HepG2 (cell line): ENCODE results near the gene TSPAN15. TPM values are rescaled to one million over a fixed set of nuclear protein-coding genes. Genes with fewer than 3 reads are reported as not detected.
A peak's percentile ranks its signal among the peaks of the same experiment; 100 is the strongest.

ENCODE experiments used
- ATAC-seq: fragments of 200-7000 bp; cut with Tn5 transposase; 3 replicates; pipeline ENCODE4 v1.9.1; 2020; ENCODE audit warnings: mild to moderate bottlenecking, moderate library complexity
- BruUV-seq: library from RNA; stranded (reverse); fragments of 400-500 nt; replicated peaks from 2 replicates; lab custom pipeline; 2021; lab: Mats Ljungman, UMichigan
- CTCF ChIA-PET: fragments of 300-600 bp; formaldehyde crosslinking; extraction: SDS; loops from one replicate; lab custom pipeline; 2021; ENCODE audit warnings: low total read pairs, inconsistent platforms, low intra/inter-chr PET ratio; lab: Yijun Ruan, JAX
- POLR2A ChIA-PET: fragments of 350-600 bp; sonication (Branson Sonifier 250); formaldehyde crosslinking; loops from one replicate; lab custom pipeline; 2020; ENCODE audit warnings: antibody characterized with exemption, inconsistent platforms; lab: Yijun Ruan, JAX
- DNase-seq: peaks from one replicate; pipeline ENCODE4 v3.0.0-alpha.2; 2015; ENCODE audit warnings: low spot score
- FAIRE-seq: peaks from 3 replicates; lab custom pipeline; 2011; peaks lifted over from hg19 to GRCh38; lab: Jason Lieb, UNC
- H2AFZ ChIP-seq: one replicate; pipeline ENCODE4 v1.6.1; 2011; ENCODE audit warnings: low read length, inconsistent platforms
- H3K27ac ChIP-seq: fragments of 300-600 bp; 3 replicates; pipeline ENCODE4 v1.8.0; 2011; ENCODE audit warnings: mixed run types, mild to moderate bottlenecking, mixed read lengths, low read length, inconsistent platforms; ENCODE audit not compliant: insufficient read depth; ENCODE audit errors: extremely low read length
- H3K27me3 ChIP-seq, 2 experiments: fragments of 200-600 bp in 1 of 2; 2 replicates in 1 of 2; 3 replicates in 1 of 2; pipeline versions ENCODE4 v1.6.0 to v1.8.0; 2011; ENCODE audit warnings: low read length in 2 of 2, mild to moderate bottlenecking in 2 of 2, moderate library complexity in 2 of 2, inconsistent platforms in 1 of 2; ENCODE audit not compliant: insufficient read depth in 2 of 2, control insufficient read depth in 1 of 2
- H3K36me3 ChIP-seq, 2 experiments: fragments of 200-600 bp in 1 of 2; replicated peaks in 1 of 2; 2 replicates in 1 of 2; 3 replicates in 1 of 2; pipeline versions ENCODE4 v1.5.1 to v1.8.0; 2011; ENCODE audit warnings: low read length in 2 of 2, inconsistent platforms in 1 of 2; ENCODE audit not compliant: insufficient read depth in 2 of 2, control insufficient read depth in 1 of 2
- H3K4me1 ChIP-seq: 2 replicates; pipeline ENCODE4 v1.5.1; 2012; ENCODE audit warnings: low read length, inconsistent platforms; ENCODE audit not compliant: insufficient read depth
- H3K4me2 ChIP-seq: 2 replicates; pipeline ENCODE4 v1.6.0; 2011; ENCODE audit warnings: low read depth, low read length, inconsistent platforms
- H3K4me3 ChIP-seq, 3 experiments: fragments of 200-600 bp in 1 of 3; sonication (generic), shearing (Covaris generic) in 1 of 3; replicated peaks in 1 of 3; 2 replicates each; pipeline ENCODE4 v1.5.1; 2011 to 2016; ENCODE audit warnings: low read length in 3 of 3, inconsistent platforms in 2 of 3, low read depth in 2 of 3, mild to moderate bottlenecking in 2 of 3, control low read depth in 1 of 3, mixed read lengths in 1 of 3; ENCODE audit not compliant: insufficient read depth in 1 of 3
- H3K79me2 ChIP-seq: one replicate; pipeline ENCODE4 v1.6.1; 2011; ENCODE audit warnings: low read length, inconsistent platforms; ENCODE audit not compliant: insufficient read depth
- H3K9ac ChIP-seq: 2 replicates; pipeline ENCODE4 v1.6.0; 2011; ENCODE audit warnings: mild to moderate bottlenecking, low read depth, low read length, inconsistent platforms; ENCODE audit not compliant: insufficient read depth
- H3K9me3 ChIP-seq: 2 replicates; pipeline ENCODE4 v1.5.1; 2012; ENCODE audit warnings: mild to moderate bottlenecking, low read length
- H4K20me1 ChIP-seq: 2 replicates; pipeline ENCODE4 v1.6.0; 2011; ENCODE audit warnings: inconsistent platforms, mild to moderate bottlenecking, low read length, moderate library complexity; ENCODE audit not compliant: insufficient read depth
- AKAP8 ChIP-seq: sonication (generic); formaldehyde crosslinking; IDR thresholded peaks from 2 replicates; pipeline ENCODE4 v1.5.1; 2020; ENCODE audit warnings: mild to moderate bottlenecking, missing genetic modification reagents
- ASH2L ChIP-seq: fragments of 300-600, 200-600 bp; sonication (generic); IDR thresholded peaks from 2 replicates; pipeline ENCODE4 v1.7.0; 2017; ENCODE audit warnings: low read depth, mild to moderate bottlenecking, moderate library complexity, mixed read lengths, low read length; ENCODE audit not compliant: insufficient read length
- CEBPB ChIP-seq: IDR thresholded peaks from 2 replicates; pipeline ENCODE4 v1.6.1; 2011; ENCODE audit warnings: low read depth, low read length, improper control_type of control experiment, borderline replicate concordance
- FIP1L1 ChIP-seq: fragments of 200-400 bp; formaldehyde crosslinking; IDR thresholded peaks from 2 replicates; pipeline ENCODE4 v1.6.1; 2018; ENCODE audit warnings: low read depth, mild to moderate bottlenecking, low read length, moderate library complexity, borderline replicate concordance; ENCODE audit not compliant: insufficient read depth
- HIVEP1 ChIP-seq: sonication (generic); formaldehyde crosslinking; IDR thresholded peaks from 2 replicates; pipeline ENCODE4 v1.4.0; 2020; ENCODE audit warnings: mild to moderate bottlenecking, missing genetic modification reagents
- MBD4 ChIP-seq: IDR thresholded peaks from 2 replicates; pipeline ENCODE4 v1.6.1; 2012; ENCODE audit warnings: low read length, inconsistent platforms, borderline replicate concordance
- MEF2D ChIP-seq: sonication (generic); formaldehyde crosslinking; IDR thresholded peaks from 2 replicates; pipeline ENCODE4 v1.5.1; 2020; ENCODE audit warnings: mild to moderate bottlenecking, missing genetic modification reagents
- ZBTB7B ChIP-seq: sonication (generic); formaldehyde crosslinking; IDR thresholded peaks from 2 replicates; pipeline ENCODE4 v1.4.0; 2020; ENCODE audit warnings: missing genetic modification reagents
- ZNF121 ChIP-seq: sonication (generic); formaldehyde crosslinking; IDR thresholded peaks from 2 replicates; pipeline ENCODE4 v1.5.0; 2020; ENCODE audit warnings: mild to moderate bottlenecking, missing genetic modification reagents
- ZNF274 ChIP-seq: sonication (generic); formaldehyde crosslinking; IDR thresholded peaks from 2 replicates; pipeline ENCODE4 v1.5.1; 2020; ENCODE audit warnings: mild to moderate bottlenecking, missing genetic modification reagents
- in situ Hi-C: cut with HindIII; loops from 2 replicates; pipeline ENCODE4 v1.10.0; 2017; ENCODE audit warnings: low pct_unique_long_range_greater_than_20kb; ENCODE audit not compliant: extremely low pct_ligation_motif_present
- intact Hi-C: fragments of 100-400 bp; cut with micrococcal nuclease; formaldehyde crosslinking; loops from one replicate; pipeline ENCODE4 v1.10.0; 2022; ENCODE audit not compliant: unreplicated experiment
- polyA plus RNA-seq, 8 experiments: library from polyadenylated mRNA; depleted of rRNA in 3 of 8; stranded (reverse) in 7 of 8; unstranded in 1 of 8; fragments of >200 nt; fragmentation: Illumina TruSeq in 4 of 8; extraction: Trizol in 4 of 8; gene quantifications; 2 replicates each; pipeline versions ENCODE4 v1.2.1 to v1.2.3, GENCODE V29; 2011 to 2016; ENCODE audit warnings: low read depth in 4 of 8, missing spikeins in 1 of 8, mixed read lengths in 1 of 8; ENCODE audit not compliant: insufficient read depth in 1 of 8
- total RNA-seq, 5 experiments: library from RNA; depleted of rRNA; stranded (reverse); fragments of >200 nt; fragmentation: Illumina TruSeq; extraction: Trizol; gene quantifications; 2 replicates each; pipeline ENCODE4 v1.2.3, GENCODE V29; 2016; ENCODE audit warnings: low read depth in 1 of 5
- TF ChIP-seq, protein P1 (sequence below): sonication (generic); formaldehyde crosslinking; IDR thresholded peaks from 2 replicates; pipeline ENCODE4 v1.4.0; 2020; ENCODE audit warnings: missing genetic modification reagents, borderline replicate concordance
- TF ChIP-seq, protein P2 (sequence below): sonication (generic); formaldehyde crosslinking; IDR thresholded peaks from 2 replicates; pipeline ENCODE4 v1.5.0; 2020; ENCODE audit warnings: mild to moderate bottlenecking, missing genetic modification reagents
- TF ChIP-seq, protein P3 (sequence below): sonication (generic); formaldehyde crosslinking; IDR thresholded peaks from 2 replicates; pipeline ENCODE4 v1.4.0; 2020; ENCODE audit warnings: missing genetic modification reagents

The TSPAN15 gene
- total and polyA plus RNA-seq, 2 of the 13 experiments (the other 11 are each of a cell fraction or from before 2014, with no cell fraction given): 0.27 to 3.2 TPM

DNA sequence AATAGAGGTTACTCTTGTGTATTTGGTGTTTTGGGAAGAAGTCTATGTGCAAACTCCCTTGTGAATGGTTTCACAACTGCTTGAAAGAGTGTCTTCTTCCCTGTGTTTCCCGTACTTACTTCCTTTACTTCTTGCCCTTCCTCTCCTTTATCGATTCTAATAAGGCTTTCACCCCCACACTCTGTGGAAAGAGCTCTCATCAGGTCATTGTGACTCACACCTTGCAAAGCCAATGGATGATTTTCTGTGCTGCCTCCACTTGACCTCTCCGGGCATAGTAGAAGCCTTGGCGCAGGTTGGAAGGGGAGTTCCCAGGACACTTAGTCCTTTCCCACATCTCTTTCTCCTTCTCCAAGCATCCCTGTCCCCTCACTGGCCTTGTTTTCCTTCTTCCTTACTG, 6.2 kb upstream of the TSPAN15 start (continued):
- TF ChIP-seq, protein P1, sequence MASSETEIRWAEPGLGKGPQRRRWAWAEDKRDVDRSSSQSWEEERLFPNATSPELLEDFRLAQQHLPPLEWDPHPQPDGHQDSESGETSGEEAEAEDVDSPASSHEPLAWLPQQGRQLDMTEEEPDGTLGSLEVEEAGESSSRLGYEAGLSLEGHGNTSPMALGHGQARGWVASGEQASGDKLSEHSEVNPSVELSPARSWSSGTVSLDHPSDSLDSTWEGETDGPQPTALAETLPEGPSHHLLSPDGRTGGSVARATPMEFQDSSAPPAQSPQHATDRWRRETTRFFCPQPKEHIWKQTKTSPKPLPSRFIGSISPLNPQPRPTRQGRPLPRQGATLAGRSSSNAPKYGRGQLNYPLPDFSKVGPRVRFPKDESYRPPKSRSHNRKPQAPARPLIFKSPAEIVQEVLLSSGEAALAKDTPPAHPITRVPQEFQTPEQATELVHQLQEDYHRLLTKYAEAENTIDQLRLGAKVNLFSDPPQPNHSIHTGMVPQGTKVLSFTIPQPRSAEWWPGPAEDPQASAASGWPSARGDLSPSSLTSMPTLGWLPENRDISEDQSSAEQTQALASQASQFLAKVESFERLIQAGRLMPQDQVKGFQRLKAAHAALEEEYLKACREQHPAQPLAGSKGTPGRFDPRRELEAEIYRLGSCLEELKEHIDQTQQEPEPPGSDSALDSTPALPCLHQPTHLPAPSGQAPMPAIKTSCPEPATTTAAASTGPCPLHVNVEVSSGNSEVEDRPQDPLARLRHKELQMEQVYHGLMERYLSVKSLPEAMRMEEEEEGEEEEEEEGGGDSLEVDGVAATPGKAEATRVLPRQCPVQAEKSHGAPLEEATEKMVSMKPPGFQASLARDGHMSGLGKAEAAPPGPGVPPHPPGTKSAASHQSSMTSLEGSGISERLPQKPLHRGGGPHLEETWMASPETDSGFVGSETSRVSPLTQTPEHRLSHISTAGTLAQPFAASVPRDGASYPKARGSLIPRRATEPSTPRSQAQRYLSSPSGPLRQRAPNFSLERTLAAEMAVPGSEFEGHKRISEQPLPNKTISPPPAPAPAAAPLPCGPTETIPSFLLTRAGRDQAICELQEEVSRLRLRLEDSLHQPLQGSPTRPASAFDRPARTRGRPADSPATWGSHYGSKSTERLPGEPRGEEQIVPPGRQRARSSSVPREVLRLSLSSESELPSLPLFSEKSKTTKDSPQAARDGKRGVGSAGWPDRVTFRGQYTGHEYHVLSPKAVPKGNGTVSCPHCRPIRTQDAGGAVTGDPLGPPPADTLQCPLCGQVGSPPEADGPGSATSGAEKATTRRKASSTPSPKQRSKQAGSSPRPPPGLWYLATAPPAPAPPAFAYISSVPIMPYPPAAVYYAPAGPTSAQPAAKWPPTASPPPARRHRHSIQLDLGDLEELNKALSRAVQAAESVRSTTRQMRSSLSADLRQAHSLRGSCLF: no peak
- no peak for TF ChIP-seq AKAP8 (CRISPR knock-in tag)
- no peak for TF ChIP-seq ZBTB7B (CRISPR knock-in tag)
- no peak for TF ChIP-seq ZNF274 (CRISPR knock-in tag)
- TF ChIP-seq, all 625 proteins: peak for 0

DNA sequence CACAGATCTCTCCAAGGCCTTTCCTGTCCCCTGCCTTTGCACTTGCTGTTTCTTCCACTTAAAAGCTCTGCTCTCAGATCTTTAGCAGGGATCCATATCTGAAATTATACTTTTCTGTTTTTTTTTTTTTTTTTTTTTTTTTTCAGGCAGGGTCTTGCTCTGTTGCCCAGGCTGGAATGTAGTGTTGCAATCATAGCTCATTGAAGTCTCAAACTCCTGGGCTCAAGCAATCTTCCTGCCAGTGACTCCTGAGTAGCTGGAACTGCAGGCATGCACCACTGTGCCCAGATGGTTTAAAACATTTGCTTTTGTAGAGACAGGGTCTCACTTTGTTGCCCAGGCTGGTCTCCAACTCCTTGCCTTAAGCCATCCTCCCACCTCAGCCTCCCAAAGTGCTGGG, 5.0 kb upstream of the TSPAN15 start:
- in situ Hi-C loops (no loop called here), intact Hi-C loops (no loop called here)
- Histone ChIP-seq H3K9ac (no peak overlapping the region), H3K4me2 (peak overlapping the region; percentile 43; the same call in 1 of the 2 replicates), H3K79me2 (no peaks in the 10 kb centered on the region), H3K4me1 (peaks cover 62% of the 10 kb centered on the region), H3K36me3 (no peaks in the 10 kb centered on the region), H3K27me3 (peaks cover 0 to 3% of the 10 kb centered on the region in 2 experiments; a peak in 1 of 5 replicates), H2AFZ (no peak overlapping the region), H3K27ac (peak overlapping the region; percentile 2), H3K4me3 (no peak overlapping the region), H4K20me1 (no peaks in the 10 kb centered on the region), H3K9me3 (no peaks in the 10 kb centered on the region)
- ATAC-seq (no peak), DNase-seq (no peak), FAIRE-seq (no peak)
- BruUV-seq: no TSS peak
- TF ChIP-seq MBD4: no peak
- peak; percentile 43; the same call in 1 of the 2 replicates for TF ChIP-seq CEBPB
- TF ChIP-seq HIVEP1 (CRISPR knock-in tag): no peak
- TF ChIP-seq, protein P2, sequence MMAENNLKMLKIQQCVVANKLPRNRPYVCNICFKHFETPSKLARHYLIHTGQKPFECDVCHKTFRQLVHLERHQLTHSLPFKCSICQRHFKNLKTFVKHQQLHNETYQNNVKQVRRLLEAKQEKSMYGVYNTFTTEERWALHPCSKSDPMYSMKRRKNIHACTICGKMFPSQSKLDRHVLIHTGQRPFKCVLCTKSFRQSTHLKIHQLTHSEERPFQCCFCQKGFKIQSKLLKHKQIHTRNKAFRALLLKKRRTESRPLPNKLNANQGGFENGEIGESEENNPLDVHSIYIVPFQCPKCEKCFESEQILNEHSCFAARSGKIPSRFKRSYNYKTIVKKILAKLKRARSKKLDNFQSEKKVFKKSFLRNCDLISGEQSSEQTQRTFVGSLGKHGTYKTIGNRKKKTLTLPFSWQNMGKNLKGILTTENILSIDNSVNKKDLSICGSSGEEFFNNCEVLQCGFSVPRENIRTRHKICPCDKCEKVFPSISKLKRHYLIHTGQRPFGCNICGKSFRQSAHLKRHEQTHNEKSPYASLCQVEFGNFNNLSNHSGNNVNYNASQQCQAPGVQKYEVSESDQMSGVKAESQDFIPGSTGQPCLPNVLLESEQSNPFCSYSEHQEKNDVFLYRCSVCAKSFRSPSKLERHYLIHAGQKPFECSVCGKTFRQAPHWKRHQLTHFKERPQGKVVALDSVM (CRISPR knock-in tag): peak; percentile 48; the same call in 1 of the 2 replicates
- TF ChIP-seq ASH2L: peak; percentile 17
- no peak for TF ChIP-seq MEF2D (CRISPR knock-in tag)
- TF ChIP-seq, protein P3, sequence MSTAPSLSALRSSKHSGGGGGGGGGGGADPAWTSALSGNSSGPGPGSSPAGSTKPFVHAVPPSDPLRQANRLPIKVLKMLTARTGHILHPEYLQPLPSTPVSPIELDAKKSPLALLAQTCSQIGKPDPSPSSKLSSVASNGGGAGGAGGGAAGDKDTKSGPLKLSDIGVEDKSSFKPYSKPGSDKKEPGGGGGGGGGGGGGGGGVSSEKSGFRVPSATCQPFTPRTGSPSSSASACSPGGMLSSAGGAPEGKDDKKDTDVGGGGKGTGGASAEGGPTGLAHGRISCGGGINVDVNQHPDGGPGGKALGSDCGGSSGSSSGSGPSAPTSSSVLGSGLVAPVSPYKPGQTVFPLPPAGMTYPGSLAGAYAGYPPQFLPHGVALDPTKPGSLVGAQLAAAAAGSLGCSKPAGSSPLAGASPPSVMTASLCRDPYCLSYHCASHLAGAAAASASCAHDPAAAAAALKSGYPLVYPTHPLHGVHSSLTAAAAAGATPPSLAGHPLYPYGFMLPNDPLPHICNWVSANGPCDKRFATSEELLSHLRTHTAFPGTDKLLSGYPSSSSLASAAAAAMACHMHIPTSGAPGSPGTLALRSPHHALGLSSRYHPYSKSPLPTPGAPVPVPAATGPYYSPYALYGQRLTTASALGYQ (CRISPR knock-in tag): no peak
- peak; percentile 84 for TF ChIP-seq ZNF121
- no peak for TF ChIP-seq FIP1L1
- ChIA-PET CTCF (no interaction called here), POLR2A (no interaction called here)
